GM21381 (cell line): ENCODE results near the gene SEC14L1.

Experiments used
- ATAC-seq: cut with Tn5 transposase; IDR thresholded peaks from one replicate; pipeline ENCODE4 v1.9.1; 2021; ENCODE audit warnings: mild to moderate bottlenecking, moderate library complexity; ENCODE audit not compliant: unreplicated experiment

Gene SEC14L1

GRCh38 chr17:77160875-77161530 lies 20.2 kb downstream of the SEC14L1 start:
- no peak for ATAC-seq

- ATAC-seq, result no peak
Observed at GRCh38 chr17:77161953-77162352, 21.2 kb downstream of the SEC14L1 start.

DNA sequence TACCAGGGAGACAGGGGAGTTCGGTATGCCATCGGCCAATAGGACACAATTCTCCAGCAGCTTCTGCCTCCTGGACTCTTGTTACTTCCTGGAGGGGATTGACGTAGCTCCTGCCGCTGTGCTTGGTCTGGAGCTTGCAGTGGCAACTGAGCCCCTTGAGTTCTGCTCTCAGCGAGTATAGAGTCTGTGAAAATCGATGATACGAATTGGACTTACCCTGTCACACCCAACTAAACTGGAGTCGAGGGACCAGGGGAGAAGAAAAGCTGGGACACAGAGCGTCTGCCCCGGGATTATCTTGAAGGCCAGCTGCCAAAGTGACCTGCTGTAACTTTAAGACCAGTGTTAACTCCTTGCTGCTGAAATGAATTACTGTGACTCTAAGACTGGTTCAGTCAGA lies 22.2 kb downstream of the SEC14L1 start:
- no peak for ATAC-seq

GRCh38 chr17:77163511-77164280 lies 22.9 kb downstream of the SEC14L1 start:
- ATAC-seq, result no peak

DNA sequence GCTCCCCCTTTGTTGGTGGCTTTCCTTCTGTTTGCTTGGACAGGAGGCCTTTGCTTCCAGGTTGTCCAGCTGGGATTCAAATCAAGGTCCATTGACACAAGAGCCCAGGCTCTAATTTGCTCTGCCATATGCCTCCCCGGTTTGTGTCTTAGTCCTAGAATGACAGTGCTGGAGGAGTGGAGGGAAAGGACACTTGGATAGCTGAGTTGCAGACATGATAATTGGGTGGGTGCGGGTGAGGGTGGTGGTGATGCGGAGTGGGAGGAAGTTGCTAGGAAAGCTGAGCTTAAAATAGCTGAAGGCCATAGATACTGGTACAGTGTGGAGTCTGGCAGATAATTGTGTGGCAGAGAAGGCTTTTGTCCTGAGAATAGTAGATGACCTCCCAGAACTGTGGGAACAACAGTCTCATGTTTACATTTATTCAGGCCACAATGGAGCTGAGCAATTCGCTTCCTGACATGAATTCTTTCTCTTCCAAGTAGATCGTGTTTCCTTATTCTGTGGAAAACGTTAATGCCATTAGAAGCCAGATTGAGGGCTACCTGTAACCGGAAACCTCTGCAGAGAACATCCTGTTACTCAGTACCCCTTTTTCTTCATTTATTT lies 23.8 kb downstream of the SEC14L1 start:
- no peak for ATAC-seq

DNA sequence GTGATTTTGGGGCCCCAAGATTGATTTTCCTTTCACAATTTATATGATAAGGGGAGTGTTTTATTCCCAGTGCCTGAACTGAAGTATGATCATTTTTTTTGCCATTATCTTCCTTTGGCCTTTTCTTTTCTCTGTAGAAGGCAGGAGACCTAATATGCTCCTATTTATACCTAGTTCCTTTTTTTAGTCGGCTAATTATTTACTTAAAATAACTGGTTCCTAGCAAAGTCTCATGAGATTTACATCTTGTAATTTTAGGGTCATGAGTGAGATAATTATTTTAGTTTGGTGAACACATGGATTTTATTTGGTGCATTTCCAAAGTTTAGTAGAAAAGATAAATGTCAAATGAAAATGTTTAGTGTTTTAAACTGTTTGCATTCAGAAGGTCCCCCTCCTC lies 24.8 kb downstream of the SEC14L1 start:
- ATAC-seq, result no peak

- ATAC-seq, result no peak
Observed at GRCh38 chr17:77167472-77168306, 26.9 kb downstream of the SEC14L1 start.

- ATAC-seq, result no peak
Observed at GRCh38 chr17:77173104-77173503, 32.3 kb downstream of the SEC14L1 start.

DNA sequence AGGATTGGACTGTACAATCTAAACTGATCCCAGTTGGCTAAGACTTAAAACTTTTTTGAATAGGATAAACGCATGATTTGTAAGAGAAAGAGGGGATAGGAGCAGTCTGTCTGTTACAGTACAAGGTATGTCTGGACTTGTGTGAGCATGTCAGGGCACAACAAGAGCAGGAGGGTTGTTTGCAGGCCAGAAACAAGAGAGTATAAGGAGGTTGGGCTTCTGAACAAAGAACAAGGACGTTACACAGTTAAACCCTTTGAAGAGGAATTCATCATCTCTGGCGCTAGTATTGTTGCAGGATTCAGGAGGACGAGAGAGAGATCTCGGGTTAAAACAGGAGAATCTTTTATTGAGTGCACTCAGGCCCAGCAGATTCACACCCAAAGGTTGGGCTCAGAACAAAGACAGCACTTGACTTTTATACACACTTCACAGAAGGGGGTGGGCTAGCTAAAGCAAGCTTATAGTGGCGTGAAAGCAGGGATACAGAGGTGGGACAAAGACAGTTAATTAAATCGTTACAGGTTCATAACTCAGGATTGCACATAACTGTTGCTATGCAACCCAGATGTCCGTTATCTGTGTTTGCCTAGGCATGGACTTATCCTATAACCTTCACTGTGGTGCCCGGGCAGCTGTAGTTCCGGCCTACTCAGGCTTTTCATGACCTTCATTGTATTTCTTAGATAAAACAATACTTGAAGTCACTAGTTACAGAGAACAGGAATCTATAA lies 34.3 kb downstream of the SEC14L1 start:
- no peak for ATAC-seq

DNA sequence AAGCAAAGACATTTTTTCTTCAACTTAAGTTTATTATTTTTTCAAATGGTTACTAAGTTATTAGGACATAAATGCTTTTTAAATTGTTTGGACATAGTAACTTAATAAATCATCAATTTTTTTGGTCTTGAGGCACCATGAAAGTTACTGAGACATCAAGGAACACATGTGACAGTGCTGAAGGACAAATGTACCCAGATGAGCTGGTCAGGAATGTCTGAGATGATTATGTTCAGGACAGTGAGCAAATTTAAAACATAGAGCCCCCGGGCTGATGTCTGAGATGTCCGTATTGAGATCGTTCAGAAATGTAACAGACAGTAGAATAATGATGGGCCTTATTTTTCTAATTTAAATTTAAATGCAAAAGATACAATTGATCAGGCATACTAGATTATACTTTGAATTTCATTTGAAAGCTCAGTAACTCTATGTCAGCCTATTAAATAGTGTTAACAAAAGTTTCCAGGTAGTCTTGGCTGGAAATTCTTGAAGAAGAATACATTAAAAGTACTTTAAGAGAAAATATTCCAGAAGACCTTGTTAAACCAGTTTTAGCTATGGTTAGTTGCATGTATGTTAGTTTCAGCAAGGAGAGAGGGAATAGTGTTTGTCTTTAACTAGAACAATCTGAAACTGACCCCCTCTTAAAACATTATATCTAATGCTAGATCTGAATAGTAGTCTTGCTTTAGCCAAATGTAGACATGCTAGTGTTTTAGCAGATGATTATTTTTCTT lies 36.4 kb downstream of the SEC14L1 start:
- no peak for ATAC-seq

- ATAC-seq, result no peak
Observed at GRCh38 chr17:77178050-77178449, 37.3 kb downstream of the SEC14L1 start.

- ATAC-seq, result no peak
Observed at GRCh38 chr17:77178563-77178962, 37.8 kb downstream of the SEC14L1 start.

DNA sequence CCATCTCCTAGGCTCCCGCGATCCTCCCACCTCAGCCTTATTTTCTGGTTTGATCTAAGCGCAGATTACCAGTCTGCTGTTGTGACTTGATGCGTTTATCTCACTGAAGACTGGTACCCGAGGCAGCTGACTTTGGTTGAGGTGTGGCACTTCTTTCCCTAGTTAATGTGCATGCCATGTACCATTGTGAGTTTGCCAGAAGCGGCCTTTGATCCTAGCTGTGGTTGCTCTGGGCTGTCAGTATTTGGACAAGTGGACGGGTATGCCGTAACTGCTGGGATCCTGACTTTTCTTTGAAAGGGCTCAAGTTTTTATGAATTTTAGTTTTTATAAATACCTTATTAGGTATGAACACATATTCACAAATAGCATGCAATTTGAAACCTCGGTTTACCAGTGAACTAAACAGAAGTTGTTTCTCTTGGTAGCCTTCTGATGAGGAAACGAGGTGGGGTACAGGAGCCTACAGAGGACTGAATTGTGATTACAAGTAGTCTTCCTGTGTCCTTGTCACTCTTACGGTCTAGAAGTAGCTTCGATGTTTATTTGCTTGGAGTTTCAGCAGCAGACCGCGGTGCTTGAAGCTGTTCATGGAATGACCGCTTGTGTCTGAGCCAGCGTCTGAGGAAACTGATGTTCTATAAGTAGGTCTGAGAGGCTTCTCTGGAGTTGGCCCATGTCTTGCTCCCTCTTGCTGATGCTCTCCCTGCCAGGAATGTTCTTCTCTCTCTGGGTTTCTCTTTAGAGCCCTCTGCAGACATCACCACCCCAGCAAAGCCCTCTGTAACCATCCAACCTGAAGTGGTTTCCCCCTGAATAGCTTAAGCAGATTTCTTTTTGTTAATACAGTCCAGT lies 40.0 kb downstream of the SEC14L1 start:
- ATAC-seq, result no peak

GRCh38 chr17:77182205-77183172 lies 41.7 kb downstream of the SEC14L1 start:
- no peak for ATAC-seq

GRCh38 chr17:77184474-77184873 lies 43.7 kb downstream of the SEC14L1 start:
- ATAC-seq, result no peak

- ATAC-seq, result no peak
Observed at GRCh38 chr17:77185137-77185536, 44.4 kb downstream of the SEC14L1 start.

DNA sequence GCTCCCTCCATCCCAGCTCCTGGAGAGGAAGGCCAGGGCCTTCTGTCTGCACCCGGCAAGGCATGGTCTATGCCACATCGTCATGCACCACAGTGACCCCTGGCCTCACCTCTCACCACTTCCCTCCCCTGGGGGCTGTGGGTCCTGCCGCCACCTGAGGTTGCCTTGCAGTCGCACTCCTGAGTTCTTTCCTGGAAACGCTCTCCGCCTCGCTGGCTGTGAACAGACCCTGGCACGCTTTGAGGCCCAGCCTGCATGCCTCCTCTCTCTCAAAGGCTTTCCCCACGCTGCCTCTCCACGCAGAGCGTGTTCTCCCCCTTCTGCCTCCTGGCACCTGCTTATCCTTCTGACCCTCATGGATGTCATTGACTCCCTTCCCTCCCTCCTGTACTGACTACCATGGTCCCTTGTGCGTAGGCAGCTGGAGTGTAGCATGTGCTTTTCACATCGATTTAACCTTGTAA lies 45.4 kb downstream of the SEC14L1 start:
- no peak for ATAC-seq
